ENCODE data around the gene RAB28.

The RAB28 gene

DNA sequence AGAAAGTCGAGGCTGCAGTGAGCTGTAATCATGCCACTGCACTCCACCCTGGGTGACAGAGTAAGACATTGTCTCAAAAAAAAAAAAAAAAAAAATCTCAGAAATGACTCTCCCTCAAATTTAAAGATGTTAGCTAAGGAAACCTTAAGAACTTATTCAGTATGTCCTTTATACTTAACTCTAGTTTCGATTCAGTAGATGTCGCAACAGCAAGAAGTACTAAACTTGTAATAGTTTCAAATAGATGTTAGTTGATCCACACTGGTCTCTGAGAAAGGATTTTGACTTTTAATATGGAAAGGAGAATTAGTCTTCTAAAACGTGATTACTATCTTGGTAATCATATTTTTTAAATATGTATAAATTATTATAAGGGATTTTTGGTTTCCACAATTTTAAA, 30.6 kb upstream of the RAB28 start:
- Histone ChIP-seq H3K79me2 (ENCODE audit: control insufficient read depth, insufficient read depth, low read length, poor library complexity) (no peaks in the 10 kb centered on the region), H3K18ac (ENCODE audit: low read length) (no peak overlapping the region), H2BK12ac (ENCODE audit: low read length) (no peak overlapping the region), H3K4me2 (ENCODE audit: low read length) (no peak overlapping the region), H4K91ac (ENCODE audit: low read depth, low read length) (no peak overlapping the region), H3K79me1 (ENCODE audit: low read length) (no peaks in the 10 kb centered on the region), H3K23ac (ENCODE audit: low read length) (no peak overlapping the region), H3K9me3 (ENCODE audit: insufficient read depth, low read depth, low read length) (no peaks in the 10 kb centered on the region), H3K36me3 (ENCODE audit: control insufficient read depth in 1 of 2, insufficient read depth in 2 of 2, low read length in 2 of 2) (no peaks in the 10 kb centered on the region), H2BK120ac (ENCODE audit: insufficient read depth, low read length, poor library complexity) (no peak overlapping the region), H3K4me3 (ENCODE audit: low read depth, low read length) (no peak overlapping the region), H4K12ac (ENCODE audit: low read depth, low read length) (no peak overlapping the region), H2AK5ac (ENCODE audit: low read length) (no peak overlapping the region), H2BK5ac (ENCODE audit: low read depth, low read length, poor library complexity) (no peak overlapping the region), H3K4ac (ENCODE audit: low read depth, low read length) (no peak overlapping the region), H3K27ac (ENCODE audit: low read depth, low read length) (no peak overlapping the region), H4K8ac (ENCODE audit: low read depth, low read length) (no peak overlapping the region), H3K27me3 (ENCODE audit: insufficient read depth, low read length) (no peaks in the 10 kb centered on the region), H2AFZ (ENCODE audit: insufficient read depth, low read length, poor library complexity) (no peak overlapping the region), H3K4me1 (ENCODE audit: control insufficient read depth in 1 of 2, insufficient read depth in 2 of 2, low read length in 2 of 2) (no peaks in the 10 kb centered on the region), H3K9ac (ENCODE audit: low read length) (no peak overlapping the region), H3K14ac (ENCODE audit: low read length) (no peak overlapping the region)
- DNase-seq, result no peak
- no CpG with 5 or more reads among the region's 4 CpGs for WGBS (ENCODE audit: extremely low coverage, insufficient coverage, insufficient read length)

GRCh38 chr4:13511101-13511500, 27.0 kb upstream of the RAB28 start:
- Histone ChIP-seq H3K4ac (ENCODE audit: low read depth, low read length) (no peak overlapping the region), H4K91ac (ENCODE audit: low read depth, low read length) (no peak overlapping the region), H2BK12ac (ENCODE audit: low read length) (no peak overlapping the region), H3K14ac (ENCODE audit: low read length) (no peak overlapping the region), H2AFZ (ENCODE audit: insufficient read depth, low read length, poor library complexity) (no peak overlapping the region), H4K12ac (ENCODE audit: low read depth, low read length) (no peak overlapping the region), H3K9me3 (ENCODE audit: insufficient read depth, low read depth, low read length) (no peaks in the 10 kb centered on the region), H3K9ac (ENCODE audit: low read length) (no peak overlapping the region), H3K4me2 (ENCODE audit: low read length) (no peak overlapping the region), H3K79me2 (ENCODE audit: control insufficient read depth, insufficient read depth, low read length, poor library complexity) (no peaks in the 10 kb centered on the region), H3K4me3 (ENCODE audit: low read depth, low read length) (no peak overlapping the region), H3K18ac (ENCODE audit: low read length) (no peak overlapping the region), H4K8ac (ENCODE audit: low read depth, low read length) (no peak overlapping the region), H2BK5ac (ENCODE audit: low read depth, low read length, poor library complexity) (no peak overlapping the region), H3K27me3 (ENCODE audit: insufficient read depth, low read length) (no peaks in the 10 kb centered on the region), H2BK120ac (ENCODE audit: insufficient read depth, low read length, poor library complexity) (no peak overlapping the region), H3K36me3 (ENCODE audit: control insufficient read depth in 1 of 2, insufficient read depth in 2 of 2, low read length in 2 of 2) (no peaks in the 10 kb centered on the region), H3K23ac (ENCODE audit: low read length) (no peak overlapping the region), H3K4me1 (ENCODE audit: control insufficient read depth in 1 of 2, insufficient read depth in 2 of 2, low read length in 2 of 2) (no peaks in the 10 kb centered on the region), H3K79me1 (ENCODE audit: low read length) (no peaks in the 10 kb centered on the region), H2AK5ac (ENCODE audit: low read length) (no peak overlapping the region), H3K27ac (ENCODE audit: low read depth, low read length) (no peak overlapping the region)
- DNase-seq, result no peak

GRCh38 chr4:13509442-13509841, 25.3 kb upstream of the RAB28 start:
- Histone ChIP-seq H3K14ac (ENCODE audit: low read length) (no peak overlapping the region), H4K8ac (ENCODE audit: low read depth, low read length) (no peak overlapping the region), H3K79me2 (ENCODE audit: control insufficient read depth, insufficient read depth, low read length, poor library complexity) (no peaks in the 10 kb centered on the region), H3K4me1 (ENCODE audit: control insufficient read depth in 1 of 2, insufficient read depth in 2 of 2, low read length in 2 of 2) (no peaks in the 10 kb centered on the region), H4K91ac (ENCODE audit: low read depth, low read length) (no peak overlapping the region), H3K4ac (ENCODE audit: low read depth, low read length) (no peak overlapping the region), H3K4me3 (ENCODE audit: low read depth, low read length) (no peak overlapping the region), H3K27me3 (ENCODE audit: insufficient read depth, low read length) (no peaks in the 10 kb centered on the region), H2AFZ (ENCODE audit: insufficient read depth, low read length, poor library complexity) (no peak overlapping the region), H3K9me3 (ENCODE audit: insufficient read depth, low read depth, low read length) (no peaks in the 10 kb centered on the region), H3K23ac (ENCODE audit: low read length) (no peak overlapping the region), H3K18ac (ENCODE audit: low read length) (no peak overlapping the region), H3K79me1 (ENCODE audit: low read length) (no peaks in the 10 kb centered on the region), H3K36me3 (ENCODE audit: control insufficient read depth in 1 of 2, insufficient read depth in 2 of 2, low read length in 2 of 2) (no peaks in the 10 kb centered on the region), H3K4me2 (ENCODE audit: low read length) (no peak overlapping the region), H2BK12ac (ENCODE audit: low read length) (no peak overlapping the region), H2BK5ac (ENCODE audit: low read depth, low read length, poor library complexity) (no peak overlapping the region), H4K12ac (ENCODE audit: low read depth, low read length) (no peak overlapping the region), H2BK120ac (ENCODE audit: insufficient read depth, low read length, poor library complexity) (no peak overlapping the region), H3K9ac (ENCODE audit: low read length) (no peak overlapping the region), H2AK5ac (ENCODE audit: low read length) (no peak overlapping the region), H3K27ac (ENCODE audit: low read depth, low read length) (no peak overlapping the region)
- no CpG with 5 or more reads among the region's 1 CpG for WGBS (ENCODE audit: extremely low coverage, insufficient coverage, insufficient read length)
- no peak for DNase-seq

DNA sequence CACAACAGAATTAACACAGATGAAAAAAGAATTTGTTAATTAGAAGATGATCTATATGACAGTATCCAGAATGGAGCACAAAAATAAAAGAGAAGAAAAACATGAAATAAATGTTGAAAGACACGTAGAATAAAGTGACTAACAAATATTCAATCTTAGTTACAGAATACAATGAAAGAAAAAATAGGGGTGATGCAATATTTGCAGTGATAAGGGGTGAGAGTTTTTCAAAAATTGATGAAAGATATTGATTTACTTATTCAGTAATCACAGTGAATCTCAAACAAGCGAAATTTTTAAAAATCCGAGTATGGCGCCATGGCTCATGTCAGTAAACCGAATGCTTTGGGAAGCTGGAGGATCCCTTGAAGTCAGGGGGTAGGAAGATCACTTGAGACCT, 20.2 kb upstream of the RAB28 start:
- no peaks in the 10 kb centered on the region for H3K79me2 ChIP-seq (ENCODE audit: control insufficient read depth, insufficient read depth, low read length, poor library complexity)
- DNase-seq, result no peak
- H3K9me3 ChIP-seq (ENCODE audit: insufficient read depth, low read depth, low read length), result no peaks in the 10 kb centered on the region
- no peaks in the 10 kb centered on the region for H3K79me1 ChIP-seq (ENCODE audit: low read length)
- H3K4me3 ChIP-seq (ENCODE audit: low read depth, low read length), result no peak overlapping the region
- H3K4ac ChIP-seq (ENCODE audit: low read depth, low read length), result no peak overlapping the region
- no peak overlapping the region for H3K18ac ChIP-seq (ENCODE audit: low read length)
- no peak overlapping the region for H3K14ac ChIP-seq (ENCODE audit: low read length)
- H4K8ac ChIP-seq (ENCODE audit: low read depth, low read length), result no peak overlapping the region
- H2BK5ac ChIP-seq (ENCODE audit: low read depth, low read length, poor library complexity), result no peak overlapping the region
- H3K4me1 ChIP-seq (ENCODE audit: control insufficient read depth in 1 of 2, insufficient read depth in 2 of 2, low read length in 2 of 2), result no peaks in the 10 kb centered on the region
- no peak overlapping the region for H4K12ac ChIP-seq (ENCODE audit: low read depth, low read length)
- H4K91ac ChIP-seq (ENCODE audit: low read depth, low read length), result no peak overlapping the region
- no peak overlapping the region for H2BK120ac ChIP-seq (ENCODE audit: insufficient read depth, low read length, poor library complexity)
- H3K27me3 ChIP-seq (ENCODE audit: insufficient read depth, low read length), result no peaks in the 10 kb centered on the region
- H3K23ac ChIP-seq (ENCODE audit: low read length), result no peak overlapping the region
- no peak overlapping the region for H2AFZ ChIP-seq (ENCODE audit: insufficient read depth, low read length, poor library complexity)
- H3K4me2 ChIP-seq (ENCODE audit: low read length), result no peak overlapping the region
- no peak overlapping the region for H2BK12ac ChIP-seq (ENCODE audit: low read length)
- H3K9ac ChIP-seq (ENCODE audit: low read length), result no peak overlapping the region
- no peaks in the 10 kb centered on the region for H3K36me3 ChIP-seq (ENCODE audit: control insufficient read depth in 1 of 2, insufficient read depth in 2 of 2, low read length in 2 of 2)
- no peak overlapping the region for H3K27ac ChIP-seq (ENCODE audit: low read depth, low read length)
- no CpG with 5 or more reads among the region's 5 CpGs for WGBS (ENCODE audit: extremely low coverage, insufficient coverage, insufficient read length)
- H2AK5ac ChIP-seq (ENCODE audit: low read length), result no peak overlapping the region

GRCh38 chr4:13498469-13498868, 14.3 kb upstream of the RAB28 start:
- no peak overlapping the region for H3K9ac ChIP-seq (ENCODE audit: low read length)
- WGBS (ENCODE audit: extremely low coverage, insufficient coverage, insufficient read length), result no CpG with 5 or more reads among the region's 1 CpG
- DNase-seq, result no peak

More at GRCh38 chr4:13498469-13498868, 14.3 kb upstream of the RAB28 start:
- Histone ChIP-seq H4K91ac (ENCODE audit: low read depth, low read length) (no peak overlapping the region), H4K12ac (ENCODE audit: low read depth, low read length) (no peak overlapping the region), H2BK5ac (ENCODE audit: low read depth, low read length, poor library complexity) (no peak overlapping the region), H3K4ac (ENCODE audit: low read depth, low read length) (no peak overlapping the region), H3K79me1 (ENCODE audit: low read length) (no peaks in the 10 kb centered on the region), H3K36me3 (ENCODE audit: control insufficient read depth in 1 of 2, insufficient read depth in 2 of 2, low read length in 2 of 2) (no peaks in the 10 kb centered on the region), H3K4me1 (ENCODE audit: control insufficient read depth in 1 of 2, insufficient read depth in 2 of 2, low read length in 2 of 2) (no peaks in the 10 kb centered on the region), H2BK120ac (ENCODE audit: insufficient read depth, low read length, poor library complexity) (no peak overlapping the region), H3K27ac (ENCODE audit: low read depth, low read length) (no peak overlapping the region), H2AFZ (ENCODE audit: insufficient read depth, low read length, poor library complexity) (no peak overlapping the region), H3K18ac (ENCODE audit: low read length) (no peak overlapping the region), H3K14ac (ENCODE audit: low read length) (no peak overlapping the region), H3K9me3 (ENCODE audit: insufficient read depth, low read depth, low read length) (no peaks in the 10 kb centered on the region), H3K23ac (ENCODE audit: low read length) (no peak overlapping the region), H3K4me2 (ENCODE audit: low read length) (no peak overlapping the region), H4K8ac (ENCODE audit: low read depth, low read length) (no peak overlapping the region), H2AK5ac (ENCODE audit: low read length) (no peak overlapping the region), H3K79me2 (ENCODE audit: control insufficient read depth, insufficient read depth, low read length, poor library complexity) (no peaks in the 10 kb centered on the region), H3K4me3 (ENCODE audit: low read depth, low read length) (no peak overlapping the region), H2BK12ac (ENCODE audit: low read length) (no peak overlapping the region), H3K27me3 (ENCODE audit: insufficient read depth, low read length) (no peaks in the 10 kb centered on the region)
